GM19023 (cell line): ENCODE measurements around the gene ASB1.

ENCODE experiments used
- ATAC-seq: cut with Tn5 transposase; IDR thresholded peaks from one replicate; pipeline ENCODE4 v1.9.1; 2021; ENCODE audit warnings: mild to moderate bottlenecking, moderate library complexity; ENCODE audit not compliant: unreplicated experiment

Gene ASB1

GRCh38 chr2:238426568-238427434 is at the start of gene ASB1:
Gene ASB1, plus strand, starts transcription at chr2:238426927. Its CDS starts 144 bp downstream, at chr2:238427071.
- peak; percentile 84 for ATAC-seq

GRCh38 chr2:238378230-238379095 is 48.3 kb upstream of the ASB1 start:
- ATAC-seq = no peak

GRCh38 chr2:238379096-238379810 is 47.5 kb upstream of the ASB1 start:
- ATAC-seq = no peak

- no peak for ATAC-seq
Measured at GRCh38 chr2:238380336-238380735, 46.4 kb upstream of the ASB1 start.

- ATAC-seq = no peak
Measured at GRCh38 chr2:238380785-238381184, 45.9 kb upstream of the ASB1 start.

- ATAC-seq = no peak
Measured at GRCh38 chr2:238381341-238382115, 45.2 kb upstream of the ASB1 start.

GRCh38 chr2:238382381-238382781 is 44.3 kb upstream of the ASB1 start:
- ATAC-seq = no peak

- no peak for ATAC-seq
Measured at GRCh38 chr2:238383135-238383534, 43.6 kb upstream of the ASB1 start.

- ATAC-seq = no peak
Measured at GRCh38 chr2:238383743-238384380, 42.9 kb upstream of the ASB1 start.

- ATAC-seq = no peak
Measured at GRCh38 chr2:238387332-238387731, 39.4 kb upstream of the ASB1 start.

GRCh38 chr2:238388794-238389193 is 37.9 kb upstream of the ASB1 start:
- no peak for ATAC-seq

- ATAC-seq = no peak
Measured at GRCh38 chr2:238389988-238390589, 36.6 kb upstream of the ASB1 start.

- no peak for ATAC-seq
Measured at GRCh38 chr2:238391042-238391689, 35.6 kb upstream of the ASB1 start.

- ATAC-seq = no peak
Measured at GRCh38 chr2:238396663-238397062, 30.1 kb upstream of the ASB1 start.

GRCh38 chr2:238397356-238397755 is 29.4 kb upstream of the ASB1 start:
- ATAC-seq = no peak

GRCh38 chr2:238398577-238398976 is 28.1 kb upstream of the ASB1 start:
- ATAC-seq = no peak

- no peak for ATAC-seq
Measured at GRCh38 chr2:238399094-238399493, 27.6 kb upstream of the ASB1 start.

- no peak for ATAC-seq
Measured at GRCh38 chr2:238401551-238401950, 25.2 kb upstream of the ASB1 start.
